ENCODE results near the gene TOX3. TPM values are rescaled to one million over a fixed set of nuclear protein-coding genes. Genes with fewer than 3 reads are reported as not detected.

The TOX3 gene
- polyA plus RNA-seq, 1 of the 3 experiments (the other 2 are of a cell fraction): not detected

- TF ChIP-seq RAD21 (IDR thresholded peaks at IDR 0.05; ENCODE audit: low read length) (no peak), CHD2 (IDR thresholded peaks at IDR 0.05; ENCODE audit: low read length, partially characterized antibody) (no peak), RCOR1 (IDR thresholded peaks at IDR 0.05; ENCODE audit: low read length) (no peak)
- H3K4me3 ChIP-seq (ENCODE audit: low read depth in 2 of 2, low read length in 1 of 2): no peak overlapping the region
- no peaks in the 10 kb centered on the region for H3K4me1 ChIP-seq (ENCODE audit: control insufficient read depth in 1 of 2, insufficient read depth in 2 of 2, low read depth in 1 of 2, low read length in 1 of 2)
- no peaks in the 10 kb centered on the region for H3K79me2 ChIP-seq (ENCODE audit: insufficient read depth)
- H3K9me3 ChIP-seq: no peaks in the 10 kb centered on the region
- no peak overlapping the region for H3K4me2 ChIP-seq
- H4K20me1 ChIP-seq (ENCODE audit: insufficient read depth): no peaks in the 10 kb centered on the region
- H3K27ac ChIP-seq (ENCODE audit: low read depth in 2 of 2, low read length in 1 of 2): no peak overlapping the region
- no peak overlapping the region for H3K9ac ChIP-seq
- no peak overlapping the region for H2AFZ ChIP-seq (ENCODE audit: low read depth)
- H3F3A ChIP-seq (replicated peaks; ENCODE audit: insufficient read depth): no peaks in the 10 kb centered on the region
- H3K9me2 ChIP-seq: no peaks in the 10 kb centered on the region
- no peaks in the 10 kb centered on the region for H3K36me3 ChIP-seq (replicated peaks in 1 of 2; ENCODE audit: control insufficient read depth in 1 of 2, insufficient read depth in 2 of 2, low read length in 1 of 2)
- ChIA-PET CTCF (interaction anchor here (0.6 kb wide), 1 partner anchor 357 kb away, joined by 4 read pairs; no protein-coding TSS in a partner anchor), POLR2A (no interaction called here)
- no peaks in the 10 kb centered on the region for H3K27me3 ChIP-seq (ENCODE audit: insufficient read depth)
- no peak for DNase-seq
- WGBS (ENCODE audit: low lambda C conversion rate): 34% methylated on average over 2 of the region's 2 CpGs
Measured at GRCh38 chr16:52586159-52586558, 39.2 kb upstream of the TOX3 start.

- TF ChIP-seq REST (IDR thresholded peaks at IDR 0.05; ENCODE audit: low read depth, low read length): no peak
- TF ChIP-seq MAX (IDR thresholded peaks at IDR 0.05; ENCODE audit: low read depth): no peak
- TF ChIP-seq USF2 (IDR thresholded peaks at IDR 0.05; ENCODE audit: borderline replicate concordance, low read depth, low read length): no peak
- no peak for TF ChIP-seq FOXM1 (IDR thresholded peaks at IDR 0.05; ENCODE audit: low read depth)
- TF ChIP-seq USF1 (IDR thresholded peaks at IDR 0.05; ENCODE audit: borderline replicate concordance, low read depth): no peak
- TF ChIP-seq TAF1 (IDR thresholded peaks at IDR 0.05; ENCODE audit: borderline replicate concordance, low read depth, low read length): no peak
- no peak for TF ChIP-seq EP300 (IDR thresholded peaks at IDR 0.05; ENCODE audit: borderline replicate concordance in 1 of 2, low read depth in 1 of 2, low read length in 1 of 2)
- no peak for TF ChIP-seq PBX3 (IDR thresholded peaks at IDR 0.05)
- 10% methylated on average over 5 of the region's 5 CpGs for WGBS (ENCODE audit: low lambda C conversion rate)
- H3K79me2 ChIP-seq (ENCODE audit: insufficient read depth): no peaks in the 10 kb centered on the region
- H3K4me3 ChIP-seq (ENCODE audit: low read depth in 2 of 2, low read length in 1 of 2): no peak overlapping the region
- no peak overlapping the region for H3K4me2 ChIP-seq
- no peak overlapping the region for H3K9ac ChIP-seq
- no peaks in the 10 kb centered on the region for H3K27me3 ChIP-seq (ENCODE audit: insufficient read depth)
- H3K27ac ChIP-seq (ENCODE audit: low read depth in 2 of 2, low read length in 1 of 2): no peak overlapping the region
- H3K4me1 ChIP-seq (ENCODE audit: control insufficient read depth in 1 of 2, insufficient read depth in 2 of 2, low read depth in 1 of 2, low read length in 1 of 2): no peaks in the 10 kb centered on the region
- no peaks in the 10 kb centered on the region for H4K20me1 ChIP-seq (ENCODE audit: insufficient read depth)
- H3K9me2 ChIP-seq: no peaks in the 10 kb centered on the region
- DNase-seq: no peak
- H3K36me3 ChIP-seq (replicated peaks in 1 of 2; ENCODE audit: control insufficient read depth in 1 of 2, insufficient read depth in 2 of 2, low read length in 1 of 2): no peaks in the 10 kb centered on the region
- no peaks in the 10 kb centered on the region for H3K9me3 ChIP-seq
- ChIA-PET POLR2A (no interaction called here), CTCF (interaction anchor here (0.6 kb wide), 1 partner anchor 229 kb away, joined by 3 read pairs; no protein-coding TSS in a partner anchor)
- no peak overlapping the region for H2AFZ ChIP-seq (ENCODE audit: low read depth)
- no peaks in the 10 kb centered on the region for H3F3A ChIP-seq (replicated peaks; ENCODE audit: insufficient read depth)
Measured at GRCh38 chr16:52584354-52585320, 37.7 kb upstream of the TOX3 start.
